ENCODE measurements around the gene PALMD. TPM values are rescaled to one million over a fixed set of nuclear protein-coding genes. Genes with fewer than 3 reads are reported as not detected.

Gene PALMD
- total RNA-seq, 1 experiment from 2014 or later = not detected

DNA sequence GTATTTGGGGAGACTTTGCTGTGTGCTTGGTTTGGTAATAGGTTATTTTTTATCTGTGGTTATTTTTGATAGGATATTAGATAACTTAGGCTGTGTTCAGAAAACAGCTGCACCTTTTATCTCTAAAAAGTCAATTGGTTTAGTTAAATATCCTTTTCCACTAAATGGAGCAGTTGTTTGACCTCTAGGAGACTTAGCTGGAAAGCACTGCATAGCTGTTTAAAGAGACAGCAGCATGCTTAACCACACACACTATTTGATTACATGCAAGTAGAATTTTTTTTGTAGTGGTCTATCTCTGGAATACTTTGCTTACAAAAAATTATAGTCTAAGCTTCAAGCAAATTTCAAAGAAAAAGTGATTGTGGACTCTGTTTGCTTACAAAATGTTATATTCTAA is 6.5 kb upstream of the PALMD start:
- no peaks in the 10 kb centered on the region for H3K79me1 ChIP-seq (ENCODE audit: insufficient read depth, low read depth, low read length, poor library complexity, severe bottlenecking)
- no peak overlapping the region for H2AFZ ChIP-seq (ENCODE audit: low read length)
- H3K23me2 ChIP-seq (ENCODE audit: insufficient read length, low read depth, low read length, poor library complexity, severe bottlenecking) = no peaks in the 10 kb centered on the region
- H3K27ac ChIP-seq (ENCODE audit: insufficient read length, low read depth, low read length) = no peak overlapping the region
- no peak overlapping the region for H2AK5ac ChIP-seq (ENCODE audit: insufficient read length, low read length)
- no peak overlapping the region for H4K5ac ChIP-seq (ENCODE audit: insufficient read length, low read depth, low read length)
- no peak overlapping the region for H3K18ac ChIP-seq (ENCODE audit: insufficient read length, low read depth, low read length)
- H3K9ac ChIP-seq (ENCODE audit: extremely low read depth, insufficient read length, low read length) = no peak overlapping the region
- H3K14ac ChIP-seq (ENCODE audit: insufficient read depth, low read length) = no peak overlapping the region
- Mint-ChIP-seq H3K36me3 (ENCODE audit: insufficient read depth in 1 of 3, low read depth in 3 of 3) (no peaks in the 10 kb centered on the region), H3K9me3 (no peaks in the 10 kb centered on the region), H3K27ac (no peak overlapping the region), H3K4me1 (peaks cover 9 to 10% of the 10 kb centered on the region in 2 experiments), H3K27me3 (ENCODE audit: low read depth) (no peaks in the 10 kb centered on the region), H3K4me3 (no peak overlapping the region)
- no peak overlapping the region for H2BK120ac ChIP-seq (ENCODE audit: low read depth, low read length, poor library complexity, severe bottlenecking)
- no peaks in the 10 kb centered on the region for H3K9me3 ChIP-seq (ENCODE audit: control insufficient read depth, low read depth, low read length)
- no peaks in the 10 kb centered on the region for H4K20me1 ChIP-seq (ENCODE audit: control insufficient read depth, insufficient read depth, insufficient read length)
- no peak overlapping the region for H4K8ac ChIP-seq (replicated peaks; ENCODE audit: insufficient read length, low read depth, low read length)
- no peak overlapping the region for H3K23ac ChIP-seq (ENCODE audit: insufficient read length, low read depth, low read length)
- no peak overlapping the region for H2BK12ac ChIP-seq (ENCODE audit: insufficient read length, low read depth, low read length)
- no peak for DNase-seq
- no peak overlapping the region for H2BK20ac ChIP-seq (ENCODE audit: low read depth, low read length, poor library complexity, severe bottlenecking)
- H3K4me2 ChIP-seq (ENCODE audit: insufficient read depth, insufficient read length, low read length) = no peak overlapping the region
- no peak overlapping the region for H2BK15ac ChIP-seq (ENCODE audit: low read depth, low read length)
- TF ChIP-seq, protein P1, sequence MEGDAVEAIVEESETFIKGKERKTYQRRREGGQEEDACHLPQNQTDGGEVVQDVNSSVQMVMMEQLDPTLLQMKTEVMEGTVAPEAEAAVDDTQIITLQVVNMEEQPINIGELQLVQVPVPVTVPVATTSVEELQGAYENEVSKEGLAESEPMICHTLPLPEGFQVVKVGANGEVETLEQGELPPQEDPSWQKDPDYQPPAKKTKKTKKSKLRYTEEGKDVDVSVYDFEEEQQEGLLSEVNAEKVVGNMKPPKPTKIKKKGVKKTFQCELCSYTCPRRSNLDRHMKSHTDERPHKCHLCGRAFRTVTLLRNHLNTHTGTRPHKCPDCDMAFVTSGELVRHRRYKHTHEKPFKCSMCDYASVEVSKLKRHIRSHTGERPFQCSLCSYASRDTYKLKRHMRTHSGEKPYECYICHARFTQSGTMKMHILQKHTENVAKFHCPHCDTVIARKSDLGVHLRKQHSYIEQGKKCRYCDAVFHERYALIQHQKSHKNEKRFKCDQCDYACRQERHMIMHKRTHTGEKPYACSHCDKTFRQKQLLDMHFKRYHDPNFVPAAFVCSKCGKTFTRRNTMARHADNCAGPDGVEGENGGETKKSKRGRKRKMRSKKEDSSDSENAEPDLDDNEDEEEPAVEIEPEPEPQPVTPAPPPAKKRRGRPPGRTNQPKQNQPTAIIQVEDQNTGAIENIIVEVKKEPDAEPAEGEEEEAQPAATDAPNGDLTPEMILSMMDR (conservative IDR thresholded peaks at IDR 0.05) = no peak
- no peaks in the 10 kb centered on the region for H3K4me1 ChIP-seq (ENCODE audit: insufficient read depth, low read length)
- no peaks in the 10 kb centered on the region for H3K79me2 ChIP-seq (ENCODE audit: insufficient read depth, low read length)
- no peak overlapping the region for H3T11ph ChIP-seq (ENCODE audit: low read length)
- H4K91ac ChIP-seq (ENCODE audit: insufficient read length, low read depth, low read length) = no peak overlapping the region
- no peak overlapping the region for H3K4ac ChIP-seq (ENCODE audit: low read depth, low read length)
- no peaks in the 10 kb centered on the region for H3K27me3 ChIP-seq (ENCODE audit: insufficient read depth, low read length)
- no peak overlapping the region for H3K56ac ChIP-seq (ENCODE audit: insufficient read length, low read depth, low read length)
- H2BK5ac ChIP-seq (ENCODE audit: insufficient read length, low read length) = no peak overlapping the region

Data from H9 (cell line).